HG02973 (cell line): ENCODE results near the gene ZNF35.
A peak's percentile ranks its signal among the peaks of the same experiment; 100 is the strongest.

Experiments
- ATAC-seq: cut with Tn5 transposase; IDR thresholded peaks from one replicate; pipeline ENCODE4 v1.9.1; 2021; ENCODE audit warnings: moderate library complexity; ENCODE audit not compliant: unreplicated experiment

ZNF35 gene

DNA sequence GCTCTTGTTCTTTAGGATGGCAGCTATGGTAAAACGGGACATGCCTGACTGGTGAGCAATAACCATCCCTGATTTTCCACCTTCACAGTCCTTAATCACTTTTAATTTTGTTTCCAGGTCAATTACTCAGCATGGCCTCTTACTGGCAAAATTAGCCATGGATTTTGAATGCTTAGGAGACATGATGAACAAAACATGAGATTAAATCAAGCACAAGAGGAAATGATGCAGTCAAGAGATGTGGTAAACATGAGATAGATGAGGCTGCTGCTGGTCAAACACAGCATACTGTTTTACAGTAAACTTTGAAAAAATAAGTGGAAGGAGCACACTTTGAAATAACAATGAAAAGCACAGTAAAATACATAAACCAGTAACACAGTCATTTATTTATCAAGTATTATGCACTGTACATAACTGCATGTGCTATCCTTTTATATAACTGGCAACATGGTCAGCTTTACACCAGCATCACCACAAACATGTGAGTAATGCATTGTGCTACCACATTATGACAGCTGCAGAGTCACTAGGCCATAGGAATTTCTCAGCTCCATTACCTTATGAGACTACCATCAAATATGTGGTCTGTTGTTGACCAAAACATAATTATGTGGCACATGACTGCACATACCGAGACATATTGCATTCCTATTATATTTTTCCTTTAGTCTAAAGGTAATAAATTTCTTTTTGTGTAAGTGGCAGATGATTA is 33.8 kb downstream of the ZNF35 start:
- no peak for ATAC-seq

DNA sequence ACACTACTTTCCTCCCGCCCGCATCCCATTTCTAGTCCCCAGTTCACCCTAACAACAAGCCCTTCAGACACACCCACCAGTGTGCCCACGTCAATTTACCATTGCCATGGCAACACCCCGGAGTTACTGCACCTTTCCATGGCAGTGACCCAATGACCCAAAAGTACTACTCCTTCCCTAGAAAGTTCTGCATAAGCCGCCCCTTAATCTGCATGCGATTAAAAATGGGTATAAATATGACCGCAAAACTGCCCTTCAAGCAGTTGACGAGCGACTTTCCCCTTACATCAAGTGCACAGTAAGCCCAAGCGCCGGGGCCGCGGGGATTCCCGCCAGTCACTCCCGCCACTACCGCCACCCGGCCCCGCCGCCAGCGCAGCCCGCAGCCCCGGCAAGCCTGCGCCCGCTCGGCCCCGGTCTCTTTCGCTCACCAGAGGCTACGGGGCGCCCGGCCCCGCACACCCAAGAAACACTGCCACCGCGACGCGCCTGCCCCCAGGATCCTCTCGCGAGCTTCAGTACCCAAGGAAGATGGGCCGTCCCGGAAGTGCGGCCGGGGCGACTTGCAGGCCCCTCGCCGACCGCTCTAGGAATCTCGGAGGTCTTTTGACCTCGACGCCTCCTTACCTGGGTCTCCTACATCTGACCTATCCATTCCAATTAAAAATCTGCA is 36.7 kb downstream of the ZNF35 start:
- ATAC-seq, result peak; percentile 67

DNA sequence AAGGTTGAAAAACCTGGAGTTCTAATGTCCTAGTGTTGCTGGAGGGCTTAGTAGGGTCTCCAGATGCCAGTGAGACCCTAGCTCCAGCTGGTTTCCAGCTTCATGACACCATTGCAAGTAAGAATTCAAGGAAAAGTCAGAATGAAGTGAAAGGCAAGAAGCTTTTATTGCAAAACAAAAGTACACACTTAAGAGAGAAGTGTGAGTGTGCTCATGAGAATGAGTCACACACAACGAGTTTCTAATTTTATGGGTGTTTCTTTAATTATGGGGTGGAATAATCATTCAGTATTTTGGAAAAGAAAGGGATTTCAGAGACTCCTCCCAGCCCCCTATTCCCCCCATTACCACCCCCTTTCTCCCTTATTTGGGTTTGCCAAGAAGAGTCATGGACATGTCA is 39.4 kb downstream of the ZNF35 start:
- no peak for ATAC-seq
